ENCODE results near the gene PSMD11.
"Not testable (repeated sequence)": the region's sequence is repeated elsewhere in the genome, so short reads cannot be mapped to it uniquely, and the experiment has no call there.

Gene PSMD11

GRCh38 chr17:32444301-32445073, at the start of gene PSMD11:
TSS of gene PSMD11 (plus strand) at chr17:32444510. CDS start at chr17:32444524, 14 bp downstream.
- peak; percentile 98 for DNase-seq

GRCh38 chr17:32396343-32396742, 48.0 kb upstream of the PSMD11 start:
- DNase-seq = no peak

GRCh38 chr17:32398946-32399345, 45.4 kb upstream of the PSMD11 start:
- no peak for DNase-seq

GRCh38 chr17:32410085-32410484, 34.2 kb upstream of the PSMD11 start:
- DNase-seq = not testable (repeated sequence)

GRCh38 chr17:32426894-32427293, 17.4 kb upstream of the PSMD11 start:
- no peak for DNase-seq

- DNase-seq = no peak
These were observed 14.7 kb upstream of the PSMD11 start for GRCh38 chr17:32429598-32429997.

- DNase-seq = no peak
These were observed 3.6 kb upstream of the PSMD11 start for GRCh38 chr17:32440722-32441121.

GRCh38 chr17:32441886-32442285, 2.4 kb upstream of the PSMD11 start:
- no peak for DNase-seq

GRCh38 chr17:32443827-32444300, 446 bp upstream of the PSMD11 start:
- DNase-seq = no peak

- DNase-seq = peak; percentile 32 to 53
These were observed 735 bp downstream of the PSMD11 start for GRCh38 chr17:32445074-32445415.

- DNase-seq = no peak
These were observed 1.2 kb downstream of the PSMD11 start for GRCh38 chr17:32445497-32445896.

- no peak for DNase-seq
These were observed 1.7 kb downstream of the PSMD11 start for GRCh38 chr17:32445971-32446370.

- no peak for DNase-seq
These were observed 2.6 kb downstream of the PSMD11 start for GRCh38 chr17:32446949-32447348.

- DNase-seq = no peak
These were observed 5.7 kb downstream of the PSMD11 start for GRCh38 chr17:32449963-32450362.

- not testable (repeated sequence) for DNase-seq
These were observed 6.1 kb downstream of the PSMD11 start for GRCh38 chr17:32450379-32450778.

GRCh38 chr17:32451879-32452278, 7.6 kb downstream of the PSMD11 start:
- DNase-seq = no peak

GRCh38 chr17:32452281-32452680, 8.0 kb downstream of the PSMD11 start:
- no peak for DNase-seq

- DNase-seq = no peak
These were observed 9.1 kb downstream of the PSMD11 start for GRCh38 chr17:32453370-32453769.

- no peak for DNase-seq
These were observed 14.1 kb downstream of the PSMD11 start for GRCh38 chr17:32458371-32458770.

- DNase-seq = no peak
These were observed 15.7 kb downstream of the PSMD11 start for GRCh38 chr17:32460054-32460453.

GRCh38 chr17:32461498-32461852, 17.2 kb downstream of the PSMD11 start:
- DNase-seq = no peak

- peak; percentile 62 to 64 for DNase-seq
These were observed 17.7 kb downstream of the PSMD11 start for GRCh38 chr17:32461853-32462617.

- no peak for DNase-seq
These were observed 19.0 kb downstream of the PSMD11 start for GRCh38 chr17:32463304-32463703.

GRCh38 chr17:32464374-32464773, 20.1 kb downstream of the PSMD11 start:
- DNase-seq = no peak
